Choroid plexus epithelial cell (primary cell): Measurements from ENCODE around the gene SLC2A4.
A peak's percentile ranks its signal among the peaks of the same experiment; 100 is the strongest.

ENCODE experiments used
- DNase-seq: peaks from one replicate; pipeline ENCODE4 v3.0.0-alpha.2; 2010; ENCODE audit warnings: low read depth
- H3K4me3 ChIP-seq: 2 replicates; pipeline ENCODE4 v1.5.1; 2011; ENCODE audit warnings: low read depth, mild to moderate bottlenecking, control low read depth, low read length, moderate library complexity
- CTCF ChIP-seq: conservative IDR thresholded peaks from 2 replicates; pipeline ENCODE4 v1.5.1; 2011; ENCODE audit warnings: low read depth, mild to moderate bottlenecking, control low read depth, inconsistent platforms, low read length, moderate library complexity

SLC2A4 gene

GRCh38 chr17:7313890-7314718, 32.6 kb downstream of the SLC2A4 start:
- peak overlapping the region; percentile 83 for H3K4me3 ChIP-seq
- TF ChIP-seq CTCF: no peak
- peak; percentile 30 for DNase-seq

GRCh38 chr17:7314719-7315569, 33.4 kb downstream of the SLC2A4 start, which contains the start of gene GPS2:
Gene GPS2, minus strand, starts transcription at chr17:7315360. Its CDS starts 308 bp downstream, at chr17:7315052.
- peak within 1 kb of the TSS; percentile 83 for H3K4me3 ChIP-seq
- TF ChIP-seq CTCF: no peak
- DNase-seq: peak; percentile 82

- TF ChIP-seq CTCF: no peak
- peak overlapping the region; percentile 83 for H3K4me3 ChIP-seq
- DNase-seq: no peak
These were observed 34.2 kb downstream of the SLC2A4 start for GRCh38 chr17:7315570-7316235.

- H3K4me3 ChIP-seq: no peak overlapping the region
- no peak for DNase-seq
- TF ChIP-seq CTCF: no peak
These were observed 35.8 kb downstream of the SLC2A4 start for GRCh38 chr17:7317161-7317803.

- no peak for TF ChIP-seq CTCF
- no peak overlapping the region for H3K4me3 ChIP-seq
- no peak for DNase-seq
These were observed 36.8 kb downstream of the SLC2A4 start for GRCh38 chr17:7318121-7318860.

GRCh38 chr17:7321466-7321865, 39.9 kb downstream of the SLC2A4 start:
- no peak for DNase-seq
- H3K4me3 ChIP-seq: no peak overlapping the region
- TF ChIP-seq CTCF: no peak
